IMR-90 (cell line): ENCODE data around the gene IFITM10. TPM values are rescaled to one million over a fixed set of nuclear protein-coding genes. Genes with fewer than 3 reads are reported as not detected.

Source experiments
- ATAC-seq: fragments of 200-7000 bp; cut with Tn5 transposase; 2 replicates; pipeline ENCODE4 v1.9.1; 2020; ENCODE audit warnings: low read depth, mild to moderate bottlenecking, moderate library complexity
- BruUV-seq: library from RNA; stranded (reverse); fragments of 400-500 nt; replicated peaks from 2 replicates; lab custom pipeline; 2021; lab: Mats Ljungman, UMichigan
- CTCF ChIA-PET: fragments of 300-600 bp; formaldehyde crosslinking; extraction: SDS; loops from one replicate; lab custom pipeline; 2021; ENCODE audit warnings: antibody characterized with exemption; lab: Yijun Ruan, JAX
- POLR2A ChIA-PET: fragments of 300-600 bp; sonication (Branson Sonifier 250); formaldehyde crosslinking; loops from one replicate; lab custom pipeline; 2022; ENCODE audit warnings: antibody characterized with exemption; ENCODE audit not compliant: unreplicated experiment; lab: Charles Lee
- DNase-seq: peaks from one replicate; pipeline ENCODE4 v3.0.0; 2013
- H2AFZ ChIP-seq: replicated peaks from 2 replicates; pipeline ENCODE3; 2013; ENCODE audit warnings: low read length, mild to moderate bottlenecking; ENCODE audit not compliant: poor library complexity
- H2AK5ac ChIP-seq: 2 replicates; pipeline ENCODE4 v1.6.1; 2013; ENCODE audit warnings: low read depth, low read length, inconsistent platforms
- H2AK9ac ChIP-seq: replicated peaks from 2 replicates; pipeline ENCODE3; 2013; ENCODE audit warnings: mild to moderate bottlenecking, low read depth, low read length, moderate library complexity; ENCODE audit not compliant: poor library complexity
- H2BK120ac ChIP-seq: 2 replicates; pipeline ENCODE4 v1.6.1; 2013; ENCODE audit warnings: low read depth, low read length, inconsistent platforms
- H2BK15ac ChIP-seq: 3 replicates; pipeline ENCODE4 v1.6.1; 2013; ENCODE audit warnings: low read depth, low read length, inconsistent platforms
- H2BK20ac ChIP-seq: 2 replicates; pipeline ENCODE4 v1.6.1; 2013; ENCODE audit warnings: low read depth, mild to moderate bottlenecking, inconsistent platforms, low read length, moderate library complexity
- H2BK5ac ChIP-seq: 2 replicates; pipeline ENCODE4 v1.6.1; 2013; ENCODE audit warnings: mild to moderate bottlenecking, low read depth, low read length, inconsistent platforms; ENCODE audit not compliant: poor library complexity, severe bottlenecking
- H3K14ac ChIP-seq: replicated peaks from 2 replicates; pipeline ENCODE4 v1.6.1; 2013; ENCODE audit warnings: low read depth, low read length, inconsistent platforms
- H3K18ac ChIP-seq: 2 replicates; pipeline ENCODE4 v1.6.1; 2013; ENCODE audit warnings: low read depth, low read length, control low read depth
- H3K23ac ChIP-seq: 2 replicates; pipeline ENCODE4 v1.6.1; 2013; ENCODE audit warnings: low read depth, low read length, inconsistent platforms
- H3K27ac ChIP-seq: 2 replicates; pipeline ENCODE4 v1.5.1; 2013; ENCODE audit warnings: mild to moderate bottlenecking, control low read depth, low read length; ENCODE audit not compliant: insufficient read depth
- H3K27me3 ChIP-seq: 2 replicates; pipeline ENCODE4 v1.6.1; 2013; ENCODE audit warnings: low read length; ENCODE audit not compliant: control insufficient read depth, insufficient read depth
- H3K36me3 ChIP-seq: 2 replicates; pipeline ENCODE4 v1.6.1; 2013; ENCODE audit warnings: low read length, mixed read lengths; ENCODE audit not compliant: control insufficient read depth, insufficient read depth
- H3K4ac ChIP-seq: 2 replicates; pipeline ENCODE4 v1.6.1; 2013; ENCODE audit warnings: low read depth, low read length, inconsistent platforms
- H3K4me1 ChIP-seq: 2 replicates; pipeline ENCODE4 v1.6.1; 2013; ENCODE audit warnings: low read length, mixed read lengths; ENCODE audit not compliant: control insufficient read depth, insufficient read depth
- H3K4me2 ChIP-seq: 2 replicates; pipeline ENCODE4 v1.6.1; 2013; ENCODE audit warnings: low read depth, mild to moderate bottlenecking, control low read depth, low read length, moderate library complexity
- H3K4me3 ChIP-seq: 2 replicates; pipeline ENCODE4 v1.5.1; 2013; ENCODE audit warnings: low read depth, mild to moderate bottlenecking, control low read depth, low read length, moderate library complexity; ENCODE audit not compliant: insufficient read depth
- H3K56ac ChIP-seq: 2 replicates; pipeline ENCODE4 v1.6.1; 2013; ENCODE audit warnings: low read length, inconsistent platforms; ENCODE audit not compliant: insufficient read depth; ENCODE audit errors: extremely low read depth
- H3K79me1 ChIP-seq, 2 experiments: 2 replicates each; pipeline ENCODE4 v1.6.1; 2013; ENCODE audit warnings: low read length in 2 of 2, inconsistent platforms in 1 of 2, low read depth in 1 of 2
- H3K9ac ChIP-seq: 2 replicates; pipeline ENCODE4 v1.6.1; 2013; ENCODE audit warnings: low read depth, low read length, control low read depth
- H3K9me1 ChIP-seq: 2 replicates; pipeline ENCODE4 v1.6.1; 2013; ENCODE audit warnings: low read length, inconsistent platforms; ENCODE audit not compliant: insufficient read depth
- H3K9me3 ChIP-seq: 2 replicates; pipeline ENCODE4 v1.6.1; 2013; ENCODE audit warnings: low read length; ENCODE audit not compliant: control insufficient read depth, insufficient read depth
- H4K20me1 ChIP-seq: 2 replicates; pipeline ENCODE4 v1.6.1; 2013; ENCODE audit warnings: low read length, inconsistent platforms; ENCODE audit not compliant: insufficient read depth
- H4K5ac ChIP-seq: 2 replicates; pipeline ENCODE4 v1.6.1; 2013; ENCODE audit warnings: mild to moderate bottlenecking, low read depth, low read length, control low read depth
- H4K8ac ChIP-seq, 2 experiments: 2 replicates each; pipeline ENCODE4 v1.6.1; 2013; ENCODE audit warnings: low read depth in 2 of 2, low read length in 2 of 2, control low read depth in 1 of 2, inconsistent platforms in 1 of 2
- H4K91ac ChIP-seq: 2 replicates; pipeline ENCODE4 v1.6.1; 2013; ENCODE audit warnings: low read depth, low read length, inconsistent platforms; ENCODE audit not compliant: insufficient read depth
- BHLHE40 ChIP-seq: fragments of 150-350 bp; IDR thresholded peaks from 2 replicates; pipeline ENCODE4 v1.6.1; 2016; ENCODE audit warnings: mild to moderate bottlenecking, low read depth, low read length
- CEBPB ChIP-seq: IDR thresholded peaks from 2 replicates; pipeline ENCODE4 v1.6.1; 2012; ENCODE audit warnings: low read depth, low read length, improper control_type of control experiment
- CHD1 ChIP-seq: IDR thresholded peaks from 2 replicates; pipeline ENCODE4 v1.6.1; 2012; ENCODE audit warnings: low read depth, low read length, improper control_type of control experiment
- FOS ChIP-seq: fragments of 150-350 bp; IDR thresholded peaks from 2 replicates; pipeline ENCODE4 v1.6.1; 2016; ENCODE audit warnings: low read depth, low read length
- MAFK ChIP-seq: IDR thresholded peaks from 2 replicates; pipeline ENCODE4 v1.6.1; 2012; ENCODE audit warnings: low read depth, low read length, improper control_type of control experiment
- MAZ ChIP-seq: IDR thresholded peaks from 2 replicates; pipeline ENCODE4 v1.6.1; 2012; ENCODE audit warnings: low read depth, mild to moderate bottlenecking, low read length, improper control_type of control experiment, moderate library complexity, borderline replicate concordance
- MXI1 ChIP-seq: IDR thresholded peaks from 2 replicates; pipeline ENCODE4 v1.6.1; 2012; ENCODE audit warnings: low read depth, mild to moderate bottlenecking, low read length, moderate library complexity, borderline replicate concordance
- NFE2L2 ChIP-seq: fragments of 150-350 bp; IDR thresholded peaks from 2 replicates; pipeline ENCODE4 v1.6.1; 2016; ENCODE audit warnings: low read depth, mild to moderate bottlenecking, low read length
- POLR2A ChIP-seq: IDR thresholded peaks from 2 replicates; pipeline ENCODE4 v1.6.1; 2012; ENCODE audit warnings: mild to moderate bottlenecking, low read depth, low read length
- RAD21 ChIP-seq: IDR thresholded peaks from 2 replicates; pipeline ENCODE4 v1.6.1; 2012; ENCODE audit warnings: low read length, improper control_type of control experiment
- RCOR1 ChIP-seq: IDR thresholded peaks from 2 replicates; pipeline ENCODE4 v1.6.1; 2012; ENCODE audit warnings: mild to moderate bottlenecking, low read length, improper control_type of control experiment; ENCODE audit not compliant: insufficient replicate concordance
- RFX5 ChIP-seq: IDR thresholded peaks from 2 replicates; pipeline ENCODE4 v1.8.0; 2012; ENCODE audit warnings: low read depth, mild to moderate bottlenecking, low read length, moderate library complexity
- SMC3 ChIP-seq: fragments of 150-350 bp; IDR thresholded peaks from 2 replicates; pipeline ENCODE4 v1.6.1; 2016; ENCODE audit warnings: low read depth, mild to moderate bottlenecking, antibody characterized with exemption, low read length, moderate library complexity
- WGBS, 2 experiments: methylation state at CpG; one replicate each; pipeline versions ENCODE4 v1.1.5 to v1.1.7; 2013; ENCODE audit warnings: missing lambda C conversion rate in 2 of 2; ENCODE audit not compliant: insufficient read length in 1 of 2; ENCODE audit errors: extremely low coverage in 2 of 2; 5-methylcytosine and 5-hydroxymethylcytosine counted together
- dilution Hi-C: fragments of 300-500 bp; cut with HindIII; formaldehyde crosslinking; loops from one replicate; pipeline ENCODE4 v1.14.3; 2018; ENCODE audit warnings: low sequenced_read_pairs; ENCODE audit not compliant: unreplicated experiment
- in situ Hi-C: fragments of 300-500 bp; cut with MboI; formaldehyde crosslinking; loops from 3 replicates; pipeline ENCODE4 v1.14.3; 2019; ENCODE audit warnings: low sequenced_read_pairs, inconsistent platforms, mixed read lengths
- intact Hi-C: fragments of 100-400 bp; cut with micrococcal nuclease; formaldehyde crosslinking; loops from 2 replicates; pipeline ENCODE4 v1.10.0; 2022
- polyA plus RNA-seq, 3 experiments: library from polyadenylated mRNA; depleted of rRNA; stranded (reverse); fragments of >200 nt; gene quantifications; 2 replicates each; pipeline ENCODE4 v1.2.3, GENCODE V29; 2012; ENCODE audit warnings: low replicate concordance in 1 of 3
- total RNA-seq: library from RNA; depleted of rRNA; stranded (reverse); fragments of >200 nt; gene quantifications from 2 replicates; pipeline ENCODE4 v1.2.3, GENCODE V29; 2012
- TF ChIP-seq, protein P1 (sequence below): fragments of 150-350 bp; IDR thresholded peaks from 2 replicates; pipeline ENCODE4 v1.6.1; 2016; ENCODE audit warnings: low read depth, mild to moderate bottlenecking, low read length, moderate library complexity, borderline replicate concordance
- TF ChIP-seq, protein P2 (sequence below): fragments of 150-350 bp; IDR thresholded peaks from 2 replicates; pipeline ENCODE4 v1.6.1; 2017; ENCODE audit warnings: mild to moderate bottlenecking, antibody characterized with exemption, low read length, low read depth
- TF ChIP-seq, protein P3 (sequence below): conservative IDR thresholded peaks from 2 replicates; pipeline ENCODE4 v1.5.1; 2012; ENCODE audit warnings: mild to moderate bottlenecking, low read depth, low read length, improper control_type of control experiment

IFITM10 gene
- total and polyA plus RNA-seq, 2 of the 4 experiments (the other 2 are of a cell fraction), result 0.15 to 0.18 TPM

DNA sequence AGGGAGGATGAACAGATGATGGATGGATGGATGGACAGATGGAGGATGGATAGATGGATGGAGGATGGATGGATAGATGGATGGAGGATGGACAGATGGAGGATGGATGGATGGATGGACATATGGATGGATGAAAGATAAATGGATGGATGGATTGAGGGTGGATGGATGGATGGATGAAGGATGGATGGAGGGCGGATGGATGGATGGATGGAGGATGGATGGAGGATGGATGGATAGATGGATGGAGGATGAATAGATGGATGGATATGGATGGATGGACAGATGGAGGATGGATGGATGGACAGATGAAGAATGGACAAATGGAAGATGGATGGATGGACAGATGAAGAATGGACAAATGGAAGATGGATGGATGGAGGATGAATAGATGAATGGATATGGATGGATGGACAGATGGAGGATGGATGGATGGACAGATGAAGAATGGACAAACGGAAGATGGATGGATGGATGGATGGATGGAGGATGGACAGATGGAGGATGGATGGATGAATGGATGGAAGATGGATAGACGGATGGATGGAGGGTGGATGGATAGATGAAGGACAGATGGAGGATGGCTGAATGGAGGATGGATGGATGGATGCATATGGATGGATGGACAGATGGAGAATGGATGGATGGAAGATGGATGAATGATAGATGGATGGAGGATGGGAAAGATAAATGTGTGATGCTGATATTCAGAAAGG lies 7.4 kb downstream of the IFITM10 start:
- no peaks in the 10 kb centered on the region for H3K4me1 ChIP-seq
- H2AK5ac ChIP-seq, result no peak overlapping the region
- peaks cover 2% of the 10 kb centered on the region for H3K9me3 ChIP-seq
- H4K91ac ChIP-seq, result no peak overlapping the region
- no peaks in the 10 kb centered on the region; the same call in 1 of the 2 replicates for H4K20me1 ChIP-seq
- H3K4me3 ChIP-seq, result no peak overlapping the region
- H2AFZ ChIP-seq, result no peak overlapping the region
- ChIA-PET POLR2A (no interaction called here), CTCF (no interaction called here)
- H2BK120ac ChIP-seq, result no peak overlapping the region
- peaks cover 24% of the 10 kb centered on the region for H3K27me3 ChIP-seq
- no peaks in the 10 kb centered on the region for H3K79me1 ChIP-seq
- H3K4me2 ChIP-seq, result no peak overlapping the region
- no peak overlapping the region for H3K14ac ChIP-seq
- no peak overlapping the region for H4K8ac ChIP-seq
- dilution Hi-C loops, result no loop called here
- no TSS peak for BruUV-seq
- in situ Hi-C loops, result no loop called here
- no peak overlapping the region for H4K5ac ChIP-seq
- H3K4ac ChIP-seq, result no peak overlapping the region
- peak overlapping the region; percentile 10 for H2BK5ac ChIP-seq
- DNase-seq (no peak), ATAC-seq (no peak)
- no peak overlapping the region for H2BK15ac ChIP-seq
- intact Hi-C loops, result no loop called here
- H3K56ac ChIP-seq, result no peak overlapping the region
- H3K36me3 ChIP-seq, result no peaks in the 10 kb centered on the region
- no peak overlapping the region for H3K27ac ChIP-seq
- H2AK9ac ChIP-seq, result no peak overlapping the region
- H3K18ac ChIP-seq, result no peak overlapping the region
- H3K9me1 ChIP-seq, result 0 out of 2 replicates have a peak, but pooled peaks cover 4% of the 10 kb centered on the region
- 83 to 100% methylated on average over 1 to 3 of the region's 3 CpGs for WGBS, 2 experiments
- H2BK20ac ChIP-seq, result no peak overlapping the region
- H3K23ac ChIP-seq, result no peak overlapping the region
- TF ChIP-seq RFX5, result no peak
- no peak for TF ChIP-seq CEBPB
- TF ChIP-seq POLR2A, result no peak
- TF ChIP-seq RAD21, result no peak
- TF ChIP-seq, protein P1, sequence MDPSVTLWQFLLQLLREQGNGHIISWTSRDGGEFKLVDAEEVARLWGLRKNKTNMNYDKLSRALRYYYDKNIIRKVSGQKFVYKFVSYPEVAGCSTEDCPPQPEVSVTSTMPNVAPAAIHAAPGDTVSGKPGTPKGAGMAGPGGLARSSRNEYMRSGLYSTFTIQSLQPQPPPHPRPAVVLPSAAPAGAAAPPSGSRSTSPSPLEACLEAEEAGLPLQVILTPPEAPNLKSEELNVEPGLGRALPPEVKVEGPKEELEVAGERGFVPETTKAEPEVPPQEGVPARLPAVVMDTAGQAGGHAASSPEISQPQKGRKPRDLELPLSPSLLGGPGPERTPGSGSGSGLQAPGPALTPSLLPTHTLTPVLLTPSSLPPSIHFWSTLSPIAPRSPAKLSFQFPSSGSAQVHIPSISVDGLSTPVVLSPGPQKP, result no peak
- no peak for TF ChIP-seq BHLHE40
- TF ChIP-seq CHD1, result no peak
- no peak for TF ChIP-seq MAZ
- no peak for TF ChIP-seq SMC3
- TF ChIP-seq, protein P2, sequence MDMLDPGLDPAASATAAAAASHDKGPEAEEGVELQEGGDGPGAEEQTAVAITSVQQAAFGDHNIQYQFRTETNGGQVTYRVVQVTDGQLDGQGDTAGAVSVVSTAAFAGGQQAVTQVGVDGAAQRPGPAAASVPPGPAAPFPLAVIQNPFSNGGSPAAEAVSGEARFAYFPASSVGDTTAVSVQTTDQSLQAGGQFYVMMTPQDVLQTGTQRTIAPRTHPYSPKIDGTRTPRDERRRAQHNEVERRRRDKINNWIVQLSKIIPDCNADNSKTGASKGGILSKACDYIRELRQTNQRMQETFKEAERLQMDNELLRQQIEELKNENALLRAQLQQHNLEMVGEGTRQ, result no peak
- TF ChIP-seq MAFK, result no peak
- TF ChIP-seq NFE2L2, result no peak
- no peak for TF ChIP-seq RCOR1
- TF ChIP-seq, protein P3, sequence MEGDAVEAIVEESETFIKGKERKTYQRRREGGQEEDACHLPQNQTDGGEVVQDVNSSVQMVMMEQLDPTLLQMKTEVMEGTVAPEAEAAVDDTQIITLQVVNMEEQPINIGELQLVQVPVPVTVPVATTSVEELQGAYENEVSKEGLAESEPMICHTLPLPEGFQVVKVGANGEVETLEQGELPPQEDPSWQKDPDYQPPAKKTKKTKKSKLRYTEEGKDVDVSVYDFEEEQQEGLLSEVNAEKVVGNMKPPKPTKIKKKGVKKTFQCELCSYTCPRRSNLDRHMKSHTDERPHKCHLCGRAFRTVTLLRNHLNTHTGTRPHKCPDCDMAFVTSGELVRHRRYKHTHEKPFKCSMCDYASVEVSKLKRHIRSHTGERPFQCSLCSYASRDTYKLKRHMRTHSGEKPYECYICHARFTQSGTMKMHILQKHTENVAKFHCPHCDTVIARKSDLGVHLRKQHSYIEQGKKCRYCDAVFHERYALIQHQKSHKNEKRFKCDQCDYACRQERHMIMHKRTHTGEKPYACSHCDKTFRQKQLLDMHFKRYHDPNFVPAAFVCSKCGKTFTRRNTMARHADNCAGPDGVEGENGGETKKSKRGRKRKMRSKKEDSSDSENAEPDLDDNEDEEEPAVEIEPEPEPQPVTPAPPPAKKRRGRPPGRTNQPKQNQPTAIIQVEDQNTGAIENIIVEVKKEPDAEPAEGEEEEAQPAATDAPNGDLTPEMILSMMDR, result no peak
- TF ChIP-seq MXI1, result no peak
- no peak for TF ChIP-seq FOS
- no peak overlapping the region for H3K9ac ChIP-seq
